Measurements from ENCODE around the gene GK.

The GK gene

GRCh38 chrX:30653415-30654131, at the start of gene GK:
Gene GK, plus strand, starts transcription at chrX:30653423. Its CDS starts 115 bp downstream, at chrX:30653538.
- in situ Hi-C loops (cut with MboI; ENCODE audit: low sequenced_read_pairs, unreplicated experiment) = no loop called here
- TF ChIP-seq CTCF (IDR thresholded peaks at IDR 0.05; ENCODE audit: borderline replicate concordance, control extremely low read depth, extremely low read depth, insufficient read depth, missing control alignments) = no peak
- DNase-seq (ENCODE audit: low spot score) = peak; percentile 24

GRCh38 chrX:30607155-30607554, 46.1 kb upstream of the GK start:
- in situ Hi-C loops (cut with MboI; ENCODE audit: low sequenced_read_pairs, unreplicated experiment) = no loop called here
- TF ChIP-seq CTCF (IDR thresholded peaks at IDR 0.05; ENCODE audit: borderline replicate concordance, control extremely low read depth, extremely low read depth, insufficient read depth, missing control alignments) = no peak
- no peak for DNase-seq (ENCODE audit: low spot score)

GRCh38 chrX:30610026-30610425, 43.2 kb upstream of the GK start:
- TF ChIP-seq CTCF (IDR thresholded peaks at IDR 0.05; ENCODE audit: borderline replicate concordance, control extremely low read depth, extremely low read depth, insufficient read depth, missing control alignments) = no peak
- in situ Hi-C loops (cut with MboI; ENCODE audit: low sequenced_read_pairs, unreplicated experiment) = no loop called here
- no peak for DNase-seq (ENCODE audit: low spot score)

GRCh38 chrX:30612250-30612655, 41.0 kb upstream of the GK start:
- no peak for TF ChIP-seq CTCF (IDR thresholded peaks at IDR 0.05; ENCODE audit: borderline replicate concordance, control extremely low read depth, extremely low read depth, insufficient read depth, missing control alignments)
- no peak for DNase-seq (ENCODE audit: low spot score)
- in situ Hi-C loops (cut with MboI; ENCODE audit: low sequenced_read_pairs, unreplicated experiment) = no loop called here

- DNase-seq (ENCODE audit: low spot score) = no peak
- in situ Hi-C loops (cut with MboI; ENCODE audit: low sequenced_read_pairs, unreplicated experiment) = no loop called here
- no peak for TF ChIP-seq CTCF (IDR thresholded peaks at IDR 0.05; ENCODE audit: borderline replicate concordance, control extremely low read depth, extremely low read depth, insufficient read depth, missing control alignments)
Measured at GRCh38 chrX:30613721-30614120, 39.5 kb upstream of the GK start.

- in situ Hi-C loops (cut with MboI; ENCODE audit: low sequenced_read_pairs, unreplicated experiment) = no loop called here
- TF ChIP-seq CTCF (IDR thresholded peaks at IDR 0.05; ENCODE audit: borderline replicate concordance, control extremely low read depth, extremely low read depth, insufficient read depth, missing control alignments) = no peak
- no peak for DNase-seq (ENCODE audit: low spot score)
Measured at GRCh38 chrX:30615229-30615628, 38.0 kb upstream of the GK start.

All from GM13976 (cell line).